Measurements from ENCODE around the gene COL23A1.

DNA sequence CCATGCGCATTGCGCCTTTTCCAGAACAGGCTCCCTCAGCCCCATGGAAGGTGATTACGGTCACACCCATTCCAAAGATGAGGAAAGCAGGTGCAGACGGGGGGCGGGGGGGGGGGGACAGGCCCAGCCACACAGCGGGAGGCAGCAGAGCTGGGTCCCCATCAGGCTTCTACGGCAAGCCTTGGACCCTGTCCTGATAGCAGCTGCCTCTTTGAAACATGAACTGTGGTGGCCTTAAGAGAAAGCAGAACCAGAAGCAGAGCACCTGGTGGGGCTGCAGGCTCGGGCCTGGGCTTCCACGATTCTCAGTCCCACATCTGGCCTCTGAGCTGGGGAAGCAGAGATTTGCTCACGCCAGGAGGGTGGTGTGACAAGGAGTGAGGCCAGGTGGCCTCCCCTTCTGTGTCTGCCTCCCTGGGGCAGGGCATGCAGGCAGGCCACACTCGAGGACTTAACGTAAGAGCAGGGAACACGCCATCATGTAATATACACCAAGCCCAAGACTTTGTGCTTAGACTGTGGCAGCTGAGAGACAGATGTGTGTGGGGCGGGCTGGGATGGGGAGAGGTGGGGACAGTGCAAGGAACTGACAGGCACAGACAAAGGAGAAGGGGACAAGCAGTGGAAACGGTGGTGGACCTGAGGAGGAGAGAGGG is 343.4 kb downstream of the COL23A1 start:
- TF ChIP-seq CTCF (IDR thresholded peaks at IDR 0.05) (no peak), POLR2A (IDR thresholded peaks at IDR 0.05; ENCODE audit: low read depth) (no peak), POLR2AphosphoS5 (IDR thresholded peaks at IDR 0.05) (no peak)
